ENCODE results near the gene FURIN. TPM values are rescaled to one million over a fixed set of nuclear protein-coding genes. Genes with fewer than 3 reads are reported as not detected.
A peak's percentile ranks its signal among the peaks of the same experiment; 100 is the strongest.
"Not testable (repeated sequence)": the region's sequence is repeated elsewhere in the genome, so short reads cannot be mapped to it uniquely, and the experiment has no call there.

The FURIN gene
- total and polyA plus RNA-seq, 2 donors (not counting 1 experiment from before 2014, with no cell fraction given) = 19.4 to 27.9 TPM

DNA sequence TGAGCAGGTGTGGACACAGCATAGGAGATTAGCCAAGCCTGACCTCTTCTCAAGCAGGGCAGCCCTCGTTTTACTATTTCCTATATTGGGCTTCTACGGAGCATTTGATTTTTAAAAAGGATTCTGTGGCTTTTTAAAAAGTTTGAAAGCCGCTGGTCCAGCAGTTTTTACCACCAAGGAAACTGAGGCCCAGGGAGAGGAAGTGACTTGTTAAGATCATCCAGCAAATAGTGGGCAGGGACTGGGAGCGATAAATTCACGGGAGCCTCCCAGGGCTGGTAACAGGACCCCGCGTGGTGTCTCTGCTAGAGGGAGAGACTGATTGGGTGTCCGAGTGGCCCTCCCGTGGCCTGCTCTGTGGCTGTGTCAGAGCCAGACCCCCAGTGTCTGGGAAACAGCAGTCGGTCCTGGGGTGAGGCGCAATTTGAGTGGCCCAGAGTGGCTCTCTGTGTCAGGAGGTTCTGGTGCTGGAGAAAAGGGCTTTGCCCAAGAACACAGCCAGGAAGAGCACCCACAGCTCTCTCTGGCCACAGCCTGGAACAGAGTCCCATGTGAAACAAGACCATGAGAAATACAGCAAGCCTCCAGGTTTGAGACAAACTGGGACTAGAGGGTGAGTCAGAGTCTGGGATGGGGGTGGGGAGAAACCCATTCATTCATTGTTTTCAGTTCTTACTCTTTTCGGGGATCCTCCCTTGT lies 4.2 kb downstream of the FURIN start:
- Histone ChIP-seq H3K4me3 (replicated peaks in 1 of 4; ENCODE audit: control extremely low read depth in 1 of 4, insufficient read depth in 1 of 4, low read depth in 3 of 4, low read length in 4 of 4) (peak overlapping the region; percentile 58 to 81 (median 73)), H3K36me3 (ENCODE audit: control insufficient read depth, insufficient read depth, low read length) (peaks cover 6% of the 10 kb centered on the region), H3K4me1 (ENCODE audit: control insufficient read depth, extremely low read depth, insufficient read depth, low read length) (peaks cover 24% of the 10 kb centered on the region), H2AFZ (ENCODE audit: low read length) (no peak overlapping the region), H3K9ac (ENCODE audit: insufficient read depth, low read length) (peak overlapping the region; percentile 84), H3K4me2 (ENCODE audit: extremely low read depth, insufficient read depth, low read length) (peak overlapping the region; percentile 100), H4K20me1 (ENCODE audit: control insufficient read depth, extremely low read depth, insufficient read depth, low read length) (no peaks in the 10 kb centered on the region), H3K27me3 (ENCODE audit: control insufficient read depth, insufficient read depth, low read length) (no peaks in the 10 kb centered on the region), H3K79me2 (ENCODE audit: control insufficient read depth, insufficient read depth, low read length) (peaks cover 38% of the 10 kb centered on the region), H3K27ac (ENCODE audit: insufficient read depth, low read length) (peak overlapping the region; percentile 62), H3K9me3 (ENCODE audit: control insufficient read depth, insufficient read depth, low read depth, low read length) (no peaks in the 10 kb centered on the region)
- TF ChIP-seq, protein P1, sequence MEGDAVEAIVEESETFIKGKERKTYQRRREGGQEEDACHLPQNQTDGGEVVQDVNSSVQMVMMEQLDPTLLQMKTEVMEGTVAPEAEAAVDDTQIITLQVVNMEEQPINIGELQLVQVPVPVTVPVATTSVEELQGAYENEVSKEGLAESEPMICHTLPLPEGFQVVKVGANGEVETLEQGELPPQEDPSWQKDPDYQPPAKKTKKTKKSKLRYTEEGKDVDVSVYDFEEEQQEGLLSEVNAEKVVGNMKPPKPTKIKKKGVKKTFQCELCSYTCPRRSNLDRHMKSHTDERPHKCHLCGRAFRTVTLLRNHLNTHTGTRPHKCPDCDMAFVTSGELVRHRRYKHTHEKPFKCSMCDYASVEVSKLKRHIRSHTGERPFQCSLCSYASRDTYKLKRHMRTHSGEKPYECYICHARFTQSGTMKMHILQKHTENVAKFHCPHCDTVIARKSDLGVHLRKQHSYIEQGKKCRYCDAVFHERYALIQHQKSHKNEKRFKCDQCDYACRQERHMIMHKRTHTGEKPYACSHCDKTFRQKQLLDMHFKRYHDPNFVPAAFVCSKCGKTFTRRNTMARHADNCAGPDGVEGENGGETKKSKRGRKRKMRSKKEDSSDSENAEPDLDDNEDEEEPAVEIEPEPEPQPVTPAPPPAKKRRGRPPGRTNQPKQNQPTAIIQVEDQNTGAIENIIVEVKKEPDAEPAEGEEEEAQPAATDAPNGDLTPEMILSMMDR (conservative IDR thresholded peaks at IDR 0.05 in 1 of 2, IDR thresholded peaks at IDR 0.05 in 1 of 2; ENCODE audit: low read depth in 1 of 2, low read length in 2 of 2) = no peak
- TF ChIP-seq EZH2 (IDR thresholded peaks at IDR 0.05; ENCODE audit: low read length, missing control alignments) = no peak
- peak; percentile 68 to 86 for DNase-seq (ENCODE audit: low read depth in 2 of 2)

DNA sequence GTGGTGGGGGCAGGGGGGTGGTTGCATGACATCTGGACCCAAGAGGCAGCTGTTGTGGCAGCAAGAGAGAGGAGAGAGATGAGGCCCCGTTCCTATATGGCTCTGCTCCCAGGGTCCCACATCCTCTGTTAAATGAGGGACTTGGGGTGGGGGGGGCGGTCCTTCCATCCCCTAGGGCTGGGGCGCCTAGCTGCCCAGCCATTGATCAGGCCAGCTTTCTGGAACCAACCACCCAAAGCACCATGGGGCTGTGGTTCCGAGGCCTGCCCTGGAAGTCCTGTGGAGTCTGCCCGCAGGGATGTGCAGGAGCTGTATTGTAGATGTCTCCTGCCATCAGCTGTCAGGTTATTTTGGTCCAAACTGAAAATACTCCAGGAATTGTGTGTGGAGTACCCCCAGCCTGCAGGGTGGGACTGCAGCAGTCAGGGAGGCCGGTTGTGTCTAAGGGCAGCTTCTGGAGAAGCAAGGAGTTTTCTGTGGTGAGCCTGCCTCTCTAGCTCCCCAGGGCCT lies 5.2 kb downstream of the FURIN start:
- TF ChIP-seq EZH2 (IDR thresholded peaks at IDR 0.05; ENCODE audit: low read length, missing control alignments) = no peak
- TF ChIP-seq, protein P1 (conservative IDR thresholded peaks at IDR 0.05 in 1 of 2, IDR thresholded peaks at IDR 0.05 in 1 of 2; ENCODE audit: low read depth in 1 of 2, low read length in 2 of 2) = no peak
- Histone ChIP-seq H3K36me3 (ENCODE audit: control insufficient read depth, insufficient read depth, low read length) (peaks cover 9% of the 10 kb centered on the region), H3K9ac (ENCODE audit: insufficient read depth, low read length) (no peak overlapping the region), H3K4me1 (ENCODE audit: control insufficient read depth, extremely low read depth, insufficient read depth, low read length) (peaks cover 24% of the 10 kb centered on the region), H3K4me3 (replicated peaks in 1 of 4; ENCODE audit: control extremely low read depth in 1 of 4, insufficient read depth in 1 of 4, low read depth in 3 of 4, low read length in 4 of 4) (no peak overlapping the region), H4K20me1 (ENCODE audit: control insufficient read depth, extremely low read depth, insufficient read depth, low read length) (no peaks in the 10 kb centered on the region), H2AFZ (ENCODE audit: low read length) (no peak overlapping the region), H3K27ac (ENCODE audit: insufficient read depth, low read length) (no peak overlapping the region), H3K27me3 (ENCODE audit: control insufficient read depth, insufficient read depth, low read length) (no peaks in the 10 kb centered on the region), H3K9me3 (ENCODE audit: control insufficient read depth, insufficient read depth, low read depth, low read length) (no peaks in the 10 kb centered on the region), H3K79me2 (ENCODE audit: control insufficient read depth, insufficient read depth, low read length) (peaks cover 38% of the 10 kb centered on the region), H3K4me2 (ENCODE audit: extremely low read depth, insufficient read depth, low read length) (peak overlapping the region; percentile 48)
- DNase-seq (ENCODE audit: low read depth in 2 of 2) = no peak

DNA sequence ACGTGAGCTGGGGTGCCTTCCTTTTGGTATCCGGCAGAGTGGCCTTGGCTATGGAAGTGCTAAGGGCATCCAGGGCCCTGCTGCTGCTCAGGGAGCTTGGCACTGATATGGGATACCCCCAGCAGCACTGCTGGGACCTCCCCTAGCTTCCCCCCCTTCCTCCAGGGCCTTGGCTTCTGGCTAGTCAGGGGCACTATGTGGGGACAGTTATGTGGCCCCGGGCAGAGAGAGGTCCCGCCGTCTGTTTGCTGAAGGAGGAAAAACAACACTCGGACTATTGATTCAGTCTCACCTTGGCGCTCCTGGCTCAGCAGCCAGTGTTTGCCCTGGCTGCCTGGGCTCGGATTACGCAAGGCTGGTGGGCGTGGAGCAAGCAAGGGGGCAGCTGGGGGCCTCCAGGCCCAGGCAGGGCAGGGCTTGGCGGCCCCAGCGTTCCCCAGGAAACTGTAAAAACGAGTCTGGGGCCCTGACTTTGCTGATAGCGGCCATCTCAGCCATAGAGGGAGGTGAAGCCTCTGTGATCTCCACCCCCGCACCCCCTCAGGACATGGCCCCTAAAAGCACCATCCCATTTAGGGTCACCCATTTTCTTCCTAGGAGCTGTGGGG lies 5.7 kb downstream of the FURIN start:
- DNase-seq (ENCODE audit: low read depth in 2 of 2) = peak in 1 of 2 donors; percentile 30
- no peaks in the 10 kb centered on the region for H3K9me3 ChIP-seq (ENCODE audit: control insufficient read depth, insufficient read depth, low read depth, low read length)
- no peaks in the 10 kb centered on the region for H4K20me1 ChIP-seq (ENCODE audit: control insufficient read depth, extremely low read depth, insufficient read depth, low read length)
- H3K79me2 ChIP-seq (ENCODE audit: control insufficient read depth, insufficient read depth, low read length) = peaks cover 38% of the 10 kb centered on the region
- H3K9ac ChIP-seq (ENCODE audit: insufficient read depth, low read length) = no peak overlapping the region
- peaks cover 12% of the 10 kb centered on the region for H3K36me3 ChIP-seq (ENCODE audit: control insufficient read depth, insufficient read depth, low read length)
- no peak overlapping the region for H3K27ac ChIP-seq (ENCODE audit: insufficient read depth, low read length)
- H2AFZ ChIP-seq (ENCODE audit: low read length) = no peak overlapping the region
- no peak for TF ChIP-seq EZH2 (IDR thresholded peaks at IDR 0.05; ENCODE audit: low read length, missing control alignments)
- TF ChIP-seq, protein P1 (conservative IDR thresholded peaks at IDR 0.05 in 1 of 2, IDR thresholded peaks at IDR 0.05 in 1 of 2; ENCODE audit: low read depth in 1 of 2, low read length in 2 of 2) = no peak
- peak overlapping the region; percentile 48 for H3K4me2 ChIP-seq (ENCODE audit: extremely low read depth, insufficient read depth, low read length)
- H3K27me3 ChIP-seq (ENCODE audit: control insufficient read depth, insufficient read depth, low read length) = no peaks in the 10 kb centered on the region
- H3K4me3 ChIP-seq (replicated peaks in 1 of 4; ENCODE audit: control extremely low read depth in 1 of 4, insufficient read depth in 1 of 4, low read depth in 3 of 4, low read length in 4 of 4) = no peak overlapping the region
- H3K4me1 ChIP-seq (ENCODE audit: control insufficient read depth, extremely low read depth, insufficient read depth, low read length) = peaks cover 24% of the 10 kb centered on the region

DNA sequence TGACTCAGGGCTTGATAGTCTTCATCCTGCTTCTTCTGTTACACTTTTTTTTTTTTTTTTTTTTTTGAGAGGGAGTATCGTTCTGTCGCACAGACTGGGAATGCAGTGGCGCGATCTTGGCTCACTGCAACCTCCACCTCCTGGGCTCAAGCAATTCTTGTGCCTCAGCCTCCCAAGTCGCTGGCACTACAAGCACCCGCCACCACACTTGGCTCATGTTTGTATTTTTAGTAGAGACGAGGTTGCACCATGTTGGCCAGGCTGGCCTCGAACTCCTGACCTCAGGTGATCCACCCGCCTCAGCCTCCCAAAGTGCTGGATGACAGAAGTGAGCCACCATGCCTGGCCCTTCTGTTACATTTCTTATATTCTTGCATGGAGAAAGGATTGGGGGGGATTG lies 6.6 kb downstream of the FURIN start:
- peaks cover 18% of the 10 kb centered on the region for H3K4me1 ChIP-seq (ENCODE audit: control insufficient read depth, extremely low read depth, insufficient read depth, low read length)
- H3K27ac ChIP-seq (ENCODE audit: insufficient read depth, low read length); DNase-seq (ENCODE audit: low read depth in 2 of 2); H3K4me3 ChIP-seq (replicated peaks in 1 of 4; ENCODE audit: control extremely low read depth in 1 of 4, insufficient read depth in 1 of 4, low read depth in 3 of 4, low read length in 4 of 4); H3K9ac ChIP-seq (ENCODE audit: insufficient read depth, low read length); H4K20me1 ChIP-seq (ENCODE audit: control insufficient read depth, extremely low read depth, insufficient read depth, low read length); H3K4me2 ChIP-seq (ENCODE audit: extremely low read depth, insufficient read depth, low read length); H3K27me3 ChIP-seq (ENCODE audit: control insufficient read depth, insufficient read depth, low read length); H2AFZ ChIP-seq (ENCODE audit: low read length); H3K9me3 ChIP-seq (ENCODE audit: control insufficient read depth, insufficient read depth, low read depth, low read length): not testable (repeated sequence)
- H3K36me3 ChIP-seq (ENCODE audit: control insufficient read depth, insufficient read depth, low read length) = peaks cover 17% of the 10 kb centered on the region
- peaks cover 38% of the 10 kb centered on the region for H3K79me2 ChIP-seq (ENCODE audit: control insufficient read depth, insufficient read depth, low read length)

All from fibroblast of lung (primary cell).